K562 (cell line): ENCODE results near the gene CENPU. TPM values are rescaled to one million over a fixed set of nuclear protein-coding genes. Genes with fewer than 3 reads are reported as not detected.
A peak's percentile ranks its signal among the peaks of the same experiment; 100 is the strongest.

Experiments used
- CXXC5 ChIP-seq: fragments of 250-450 bp; sonication (Bioruptor Pico); IDR thresholded peaks from 2 replicates; pipeline ENCODE4 v1.8.0; 2022; ENCODE audit warnings: inconsistent platforms, mild to moderate bottlenecking, moderate library complexity
- DPF2 ChIP-seq: fragments of 450-650 bp; IDR thresholded peaks from 2 replicates; pipeline ENCODE4 v1.6.1; 2016
- EGR1 ChIP-seq: fragments of 450-650 bp; conservative IDR thresholded peaks from 2 replicates; pipeline ENCODE4 v1.6.1; 2017; ENCODE audit warnings: mild to moderate bottlenecking
- ELF2 ChIP-seq: fragments of 250-450 bp; sonication (Bioruptor Pico); IDR thresholded peaks from 2 replicates; pipeline ENCODE4 v1.5.0; 2021; ENCODE audit warnings: mild to moderate bottlenecking
- ETV1 ChIP-seq: fragments of 450-650 bp; conservative IDR thresholded peaks from 2 replicates; pipeline ENCODE4 v1.6.1; 2016; ENCODE audit warnings: missing genetic modification characterization, control low read depth, low read depth, missing compliant biosample characterization
- FIP1L1 ChIP-seq: fragments of 200-400 bp; formaldehyde crosslinking; IDR thresholded peaks from 2 replicates; pipeline ENCODE4 v1.6.1; 2018; ENCODE audit warnings: mild to moderate bottlenecking, low read depth, low read length; ENCODE audit not compliant: poor library complexity, severe bottlenecking
- FOXM1 ChIP-seq, 2 experiments: fragments of 450-650 bp in 1 of 2; sonication (generic) in 1 of 2; formaldehyde crosslinking in 1 of 2; IDR thresholded peaks; 2 replicates each; pipeline versions ENCODE4 v1.6.1 to v1.9.0; 2017 to 2022; ENCODE audit warnings: low read depth in 2 of 2, mild to moderate bottlenecking in 2 of 2, missing genetic modification reagents in 1 of 2, moderate library complexity in 1 of 2
- JUN ChIP-seq, 2 experiments: sonication (generic) in 1 of 2; formaldehyde crosslinking in 1 of 2; IDR thresholded peaks; 2 replicates each; pipeline versions ENCODE4 v1.6.1 to v1.8.0; 2012 to 2022; ENCODE audit warnings: borderline replicate concordance in 2 of 2, mild to moderate bottlenecking in 2 of 2, improper control_type of control experiment in 1 of 2, low read depth in 1 of 2, low read length in 1 of 2, missing genetic modification reagents in 1 of 2
- KLF16 ChIP-seq: IDR thresholded peaks from 2 replicates; pipeline ENCODE4 v1.6.1; 2016; ENCODE audit warnings: antibody characterized with exemption
- PHB ChIP-seq: fragments of 250-450 bp; sonication (Bioruptor Pico); IDR thresholded peaks from 2 replicates; pipeline ENCODE4 v1.5.0; 2021
- RBM22 ChIP-seq: fragments of 200-400 bp; formaldehyde crosslinking; IDR thresholded peaks from 2 replicates; pipeline ENCODE4 v1.6.1; 2018; ENCODE audit warnings: low read length, low read depth; ENCODE audit not compliant: poor library complexity, severe bottlenecking
- SIN3A ChIP-seq, 2 experiments: fragments of 150-350 bp in 1 of 2; IDR thresholded peaks; 2 replicates each; pipeline ENCODE4 v1.6.1; 2011 to 2016; ENCODE audit warnings: borderline replicate concordance in 2 of 2, low read depth in 2 of 2, low read length in 2 of 2, mild to moderate bottlenecking in 2 of 2, moderate library complexity in 2 of 2; ENCODE audit not compliant: control insufficient read depth in 1 of 2
- SMAD4 ChIP-seq: fragments of 250-450 bp; sonication (Bioruptor Pico); conservative IDR thresholded peaks from 2 replicates; pipeline ENCODE4 v1.8.0; 2021; ENCODE audit warnings: inconsistent platforms, mild to moderate bottlenecking, moderate library complexity
- SOX6 ChIP-seq: fragments of 450-650 bp; IDR thresholded peaks from 2 replicates; pipeline ENCODE4 v1.6.1; 2014; ENCODE audit warnings: mild to moderate bottlenecking
- SP2 ChIP-seq: IDR thresholded peaks from 2 replicates; pipeline ENCODE4 v1.6.1; 2011; ENCODE audit warnings: mild to moderate bottlenecking, low read depth, low read length, moderate library complexity; ENCODE audit not compliant: poor library complexity, severe bottlenecking; ENCODE audit errors: extremely low read depth
- TAF1 ChIP-seq: IDR thresholded peaks from 2 replicates; pipeline ENCODE4 v1.6.1; 2011; ENCODE audit warnings: mild to moderate bottlenecking, low read length, moderate library complexity; ENCODE audit not compliant: insufficient read depth, control insufficient read depth, severe bottlenecking; ENCODE audit errors: extremely low read depth
- TAL1 ChIP-seq: fragments of 450-650 bp; IDR thresholded peaks from 2 replicates; pipeline ENCODE4 v1.6.1; 2016; ENCODE audit warnings: mild to moderate bottlenecking
- XRCC5 ChIP-seq: fragments of 200-400 bp; formaldehyde crosslinking; IDR thresholded peaks from 2 replicates; pipeline ENCODE4 v1.6.1; 2017; ENCODE audit warnings: low read depth, mild to moderate bottlenecking, low read length
- ZBED1 ChIP-seq: IDR thresholded peaks from 2 replicates; pipeline ENCODE4 v1.6.1; 2014
- ZEB2 ChIP-seq: fragments of 450-650 bp; IDR thresholded peaks from 2 replicates; pipeline ENCODE4 v1.6.1; 2016
- ZNF232 ChIP-seq: sonication (generic); formaldehyde crosslinking; IDR thresholded peaks from 2 replicates; pipeline ENCODE4 v1.8.0; 2022; ENCODE audit warnings: mild to moderate bottlenecking, missing genetic modification reagents
- ZNF644 ChIP-seq: fragments of 200-800 bp; sonication (Bioruptor generic); IDR thresholded peaks from 2 replicates; pipeline ENCODE4 v1.6.1; 2016; ENCODE audit warnings: low read depth, missing genetic modification characterization, missing compliant biosample characterization
- polyA plus RNA-seq, 8 experiments: library from polyadenylated mRNA; depleted of rRNA in 4 of 8; stranded (reverse) in 5 of 8; unstranded in 3 of 8; fragments of >200 nt; fragmentation: Nextera tagmentation in 2 of 8; fragmentation: Illumina TruSeq in 1 of 8; extraction: Ambion mirVana in 2 of 8; extraction: Trizol in 1 of 8; gene quantifications; 2 replicates each; pipeline versions ENCODE4 v1.2.1 to v1.2.3, GENCODE V29; 2011 to 2014; ENCODE audit warnings: inconsistent platforms in 1 of 8, missing spikeins in 1 of 8
- total RNA-seq, 7 experiments: library from RNA; depleted of rRNA in 6 of 7; stranded (reverse); fragments of >200 nt in 6 of 7; fragmentation: Illumina TruSeq in 2 of 7; extraction: Trizol in 2 of 7; gene quantifications; 2 replicates each; pipeline versions ENCODE4 v1.2.1 to v1.2.3, GENCODE V29; 2011 to 2021; ENCODE audit warnings: low replicate concordance in 1 of 7
- TF ChIP-seq, protein P1 (sequence below): sonication (generic); formaldehyde crosslinking; IDR thresholded peaks from 2 replicates; pipeline ENCODE4 v1.8.1; 2022; ENCODE audit warnings: missing genetic modification reagents
- TF ChIP-seq, protein P2 (sequence below): sonication (generic); formaldehyde crosslinking; IDR thresholded peaks from 2 replicates; pipeline ENCODE4 v1.8.1; 2023; ENCODE audit warnings: mild to moderate bottlenecking, missing genetic modification reagents
- TF ChIP-seq, protein P3 (sequence below): sonication (generic); formaldehyde crosslinking; IDR thresholded peaks from 2 replicates; pipeline ENCODE4 v1.8.1; 2023; ENCODE audit warnings: mild to moderate bottlenecking, missing genetic modification reagents, moderate library complexity

CENPU gene
- total and polyA plus RNA-seq, 9 of the 15 experiments (the other 6 are each of a cell fraction or from before 2014, with no cell fraction given), result 39.4 to 98.7 (median 84.3) TPM

DNA sequence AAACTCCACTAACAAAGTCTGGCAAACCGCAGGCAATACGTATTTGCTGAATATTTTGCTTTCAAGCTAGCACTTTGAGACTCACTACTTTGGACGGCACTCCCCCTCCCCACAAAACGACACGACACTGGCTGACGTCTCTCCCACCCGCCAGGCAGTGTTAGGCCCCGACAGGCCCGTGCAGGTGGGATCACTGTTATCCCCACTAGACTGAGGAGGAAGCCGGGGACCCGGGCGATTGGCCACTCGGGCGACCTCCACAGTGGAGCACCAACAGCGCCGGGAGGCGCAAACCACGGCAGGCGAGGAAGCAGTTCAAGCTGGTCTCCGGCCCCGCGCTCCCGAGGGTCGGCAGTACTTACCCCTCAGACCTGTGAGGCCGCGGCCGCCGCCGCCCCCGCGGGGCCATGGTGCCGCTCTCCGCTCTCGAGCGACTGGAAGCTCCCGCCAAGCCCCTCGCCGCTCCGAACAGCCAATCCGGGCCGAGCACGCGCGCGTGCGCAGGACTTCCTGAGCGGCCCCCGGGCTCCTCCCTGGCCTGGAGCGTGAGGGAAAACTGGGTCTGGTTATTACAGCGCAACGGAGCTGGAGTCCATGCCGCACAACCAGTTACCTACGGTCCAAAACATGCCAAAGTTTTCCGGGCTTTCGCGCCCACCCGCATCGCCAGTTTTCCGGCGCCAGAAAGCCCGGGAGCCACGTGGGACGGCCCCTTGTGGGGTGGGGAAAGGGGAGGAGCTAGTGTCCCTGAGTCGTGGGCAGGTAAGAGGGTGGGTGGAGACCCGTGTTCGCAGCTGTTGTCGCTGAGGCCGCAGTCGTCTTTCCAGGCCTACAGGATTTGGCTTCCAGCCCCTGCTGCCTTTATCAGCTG lies at the start of gene CENPU (continued):
- TF ChIP-seq SIN3A (IDR thresholded peaks at IDR 0.05; ENCODE audit: borderline replicate concordance in 2 of 2, control insufficient read depth in 1 of 2, low read depth in 2 of 2, low read length in 2 of 2) (peak; percentile 81 to 89; a peak in 2 of 4 replicates), FIP1L1 (peak; percentile 97), XRCC5 (peak; percentile 100), ZNF232 (peak; percentile 88), ZNF644 (0 out of 2 replicates have a peak, but pooled peaks have one; percentile 48), TAL1 (peak; percentile 4; the same call in 1 of the 2 replicates), RBM22 (peak; percentile 80), ZBED1 (0 out of 2 replicates have a peak, but pooled peaks have one; percentile 39), SOX6 (peak; percentile 82), JUN (IDR thresholded peaks at IDR 0.05; ENCODE audit: borderline replicate concordance, low read depth, low read length) (peak; percentile 86), JUN (CRISPR knock-in tag; IDR thresholded peaks at IDR 0.05; ENCODE audit: borderline replicate concordance) (no peak; the same call in 1 of the 2 replicates), CXXC5 (CRISPR knock-in tag) (peak; percentile 92), TAF1 (peak; percentile 95), EGR1 (peak; percentile 89), ETV1 (peak; percentile 66), ELF2 (CRISPR knock-in tag) (peak; percentile 58; the same call in 1 of the 2 replicates), SMAD4 (peak; percentile 74), ZEB2 (peak; percentile 68), SP2 (no peak), KLF16 (no peak), DPF2 (peak; percentile 72), FOXM1 (IDR thresholded peaks at IDR 0.05; ENCODE audit: low read depth) (peak; percentile 97), FOXM1 (CRISPR knock-in tag; IDR thresholded peaks at IDR 0.05; ENCODE audit: low read depth) (no peak), PHB (CRISPR knock-in tag) (no peak)
- TF ChIP-seq, protein P1, sequence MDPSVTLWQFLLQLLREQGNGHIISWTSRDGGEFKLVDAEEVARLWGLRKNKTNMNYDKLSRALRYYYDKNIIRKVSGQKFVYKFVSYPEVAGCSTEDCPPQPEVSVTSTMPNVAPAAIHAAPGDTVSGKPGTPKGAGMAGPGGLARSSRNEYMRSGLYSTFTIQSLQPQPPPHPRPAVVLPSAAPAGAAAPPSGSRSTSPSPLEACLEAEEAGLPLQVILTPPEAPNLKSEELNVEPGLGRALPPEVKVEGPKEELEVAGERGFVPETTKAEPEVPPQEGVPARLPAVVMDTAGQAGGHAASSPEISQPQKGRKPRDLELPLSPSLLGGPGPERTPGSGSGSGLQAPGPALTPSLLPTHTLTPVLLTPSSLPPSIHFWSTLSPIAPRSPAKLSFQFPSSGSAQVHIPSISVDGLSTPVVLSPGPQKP (CRISPR knock-in tag), result no peak
- TF ChIP-seq, protein P2, sequence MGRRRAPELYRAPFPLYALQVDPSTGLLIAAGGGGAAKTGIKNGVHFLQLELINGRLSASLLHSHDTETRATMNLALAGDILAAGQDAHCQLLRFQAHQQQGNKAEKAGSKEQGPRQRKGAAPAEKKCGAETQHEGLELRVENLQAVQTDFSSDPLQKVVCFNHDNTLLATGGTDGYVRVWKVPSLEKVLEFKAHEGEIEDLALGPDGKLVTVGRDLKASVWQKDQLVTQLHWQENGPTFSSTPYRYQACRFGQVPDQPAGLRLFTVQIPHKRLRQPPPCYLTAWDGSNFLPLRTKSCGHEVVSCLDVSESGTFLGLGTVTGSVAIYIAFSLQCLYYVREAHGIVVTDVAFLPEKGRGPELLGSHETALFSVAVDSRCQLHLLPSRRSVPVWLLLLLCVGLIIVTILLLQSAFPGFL, result no peak
- TF ChIP-seq, protein P3, sequence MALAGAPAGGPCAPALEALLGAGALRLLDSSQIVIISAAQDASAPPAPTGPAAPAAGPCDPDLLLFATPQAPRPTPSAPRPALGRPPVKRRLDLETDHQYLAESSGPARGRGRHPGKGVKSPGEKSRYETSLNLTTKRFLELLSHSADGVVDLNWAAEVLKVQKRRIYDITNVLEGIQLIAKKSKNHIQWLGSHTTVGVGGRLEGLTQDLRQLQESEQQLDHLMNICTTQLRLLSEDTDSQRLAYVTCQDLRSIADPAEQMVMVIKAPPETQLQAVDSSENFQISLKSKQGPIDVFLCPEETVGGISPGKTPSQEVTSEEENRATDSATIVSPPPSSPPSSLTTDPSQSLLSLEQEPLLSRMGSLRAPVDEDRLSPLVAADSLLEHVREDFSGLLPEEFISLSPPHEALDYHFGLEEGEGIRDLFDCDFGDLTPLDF (CRISPR knock-in tag), result peak; percentile 97
